Measurements from ENCODE around the gene TXLNB.

Gene TXLNB

GRCh38 chr6:139335447-139336210 lies 43.8 kb upstream of the TXLNB start:
- Histone ChIP-seq H3K27ac (peak overlapping the region; percentile 44 to 70), H3K4me3 (no peak overlapping the region)
- no peak for TF ChIP-seq CTCF (IDR thresholded peaks at IDR 0.05)
- no peak for DNase-seq (ENCODE audit: low spot score)

DNA sequence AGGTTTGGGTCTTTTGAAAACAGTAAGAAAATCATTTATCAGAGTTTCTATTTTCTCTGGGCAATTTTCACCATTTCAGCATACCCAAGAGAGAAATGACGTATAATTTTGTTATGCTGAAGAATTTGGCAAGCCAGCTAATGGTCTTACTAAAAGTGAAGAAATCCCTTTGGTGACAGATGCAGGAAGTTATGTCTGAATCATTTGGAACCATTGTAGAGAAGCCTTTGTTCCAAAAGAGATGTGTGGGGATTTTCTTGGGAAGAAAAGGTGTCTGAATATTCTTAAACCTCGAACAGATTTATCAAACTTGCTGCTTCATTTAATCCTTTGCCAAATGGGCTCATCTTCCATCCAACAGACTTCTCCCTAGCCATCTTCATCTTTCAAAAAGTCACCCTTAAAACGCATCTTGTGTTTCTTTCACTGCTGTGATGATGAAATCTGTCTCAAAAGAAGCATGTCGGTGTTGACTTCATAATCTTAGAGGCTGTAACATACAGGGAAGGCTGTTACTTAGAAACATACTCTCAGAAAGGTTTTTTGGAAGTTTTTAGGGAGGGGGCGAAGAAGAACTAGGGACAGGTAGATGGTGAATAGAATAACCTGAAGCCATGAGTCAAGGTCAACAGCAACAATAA lies 43.1 kb upstream of the TXLNB start:
- DNase-seq (ENCODE audit: low spot score), result no peak
- TF ChIP-seq CTCF (IDR thresholded peaks at IDR 0.05), result no peak
- Histone ChIP-seq H3K27ac (peak overlapping the region; percentile 44 to 70), H3K4me3 (no peak overlapping the region)

GRCh38 chr6:139330826-139331500 lies 39.2 kb upstream of the TXLNB start:
- no peak overlapping the region for H3K4me3 ChIP-seq
- DNase-seq (ENCODE audit: low spot score), result no peak
- no peak overlapping the region for H3K27ac ChIP-seq
- no peak for TF ChIP-seq CTCF (IDR thresholded peaks at IDR 0.05)

GRCh38 chr6:139330306-139330705 lies 38.5 kb upstream of the TXLNB start:
- H3K4me3 ChIP-seq, result no peak overlapping the region
- TF ChIP-seq CTCF (IDR thresholded peaks at IDR 0.05), result no peak
- DNase-seq (ENCODE audit: low spot score), result no peak
- H3K27ac ChIP-seq, result no peak overlapping the region

DNA sequence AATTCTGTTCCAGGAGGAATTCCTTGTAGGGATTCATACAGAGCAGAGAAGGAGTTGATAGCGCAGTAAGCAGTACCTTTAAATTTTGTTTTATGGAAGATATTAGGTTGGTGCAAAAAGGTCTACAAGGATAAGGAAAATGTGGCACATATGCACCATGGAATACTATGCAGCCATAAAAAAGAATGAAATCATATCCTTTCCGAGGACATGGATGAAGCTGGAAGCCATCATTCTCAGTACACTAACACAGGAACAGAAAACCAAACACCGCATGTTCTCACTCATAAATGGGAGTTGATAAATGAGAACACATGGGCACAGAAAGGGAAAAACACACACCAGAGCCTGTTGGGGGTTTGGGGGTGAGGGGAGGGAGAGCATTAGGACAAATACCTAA lies 37.4 kb upstream of the TXLNB start:
- no peak overlapping the region for H3K27ac ChIP-seq
- no peak for TF ChIP-seq CTCF (IDR thresholded peaks at IDR 0.05)
- no peak for DNase-seq (ENCODE audit: low spot score)
- H3K4me3 ChIP-seq, result no peak overlapping the region

DNA sequence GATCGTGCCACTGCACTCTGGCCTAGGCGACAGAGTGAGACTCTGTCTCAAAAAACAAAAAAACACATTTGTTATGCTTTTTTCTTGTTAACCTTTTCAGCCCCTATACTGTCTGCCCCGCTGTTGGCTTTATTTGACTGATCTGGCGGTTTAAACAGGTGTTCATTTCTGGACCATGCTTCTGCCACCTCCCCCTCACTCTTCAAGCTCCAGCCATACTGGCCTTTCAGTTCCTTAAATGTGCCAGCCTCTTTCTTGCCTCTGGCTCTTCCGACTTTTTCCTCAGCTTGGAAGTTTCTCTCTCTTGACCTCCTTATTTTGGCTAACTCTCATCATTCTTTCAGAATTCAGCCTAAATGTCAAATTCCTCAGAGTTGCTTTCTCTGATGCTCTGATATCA lies 35.2 kb upstream of the TXLNB start:
- H3K4me3 ChIP-seq, result no peak overlapping the region
- H3K27ac ChIP-seq, result no peak overlapping the region
- DNase-seq (ENCODE audit: low spot score), result no peak
- no peak for TF ChIP-seq CTCF (IDR thresholded peaks at IDR 0.05)
